Mammary epithelial cell (primary cell): Measurements from ENCODE around the gene NEDD8.

Source experiments
- CTCF ChIP-seq, 2 donors: IDR thresholded peaks in 1 of 2; conservative IDR thresholded peaks in 1 of 2; 2 replicates each; pipeline ENCODE4 v1.5.1; 2011 to 2012; ENCODE audit warnings: inconsistent platforms in 2 of 2, low read length in 2 of 2, mild to moderate bottlenecking in 2 of 2, control low read depth in 1 of 2, low read depth in 1 of 2; ENCODE audit not compliant: insufficient read depth in 1 of 2; ENCODE audit errors: extremely low read depth in 1 of 2
- EZH2 ChIP-seq: IDR thresholded peaks from 2 replicates; pipeline ENCODE4 v1.6.1; 2012; ENCODE audit warnings: low read length, inconsistent platforms, borderline replicate concordance

DNA sequence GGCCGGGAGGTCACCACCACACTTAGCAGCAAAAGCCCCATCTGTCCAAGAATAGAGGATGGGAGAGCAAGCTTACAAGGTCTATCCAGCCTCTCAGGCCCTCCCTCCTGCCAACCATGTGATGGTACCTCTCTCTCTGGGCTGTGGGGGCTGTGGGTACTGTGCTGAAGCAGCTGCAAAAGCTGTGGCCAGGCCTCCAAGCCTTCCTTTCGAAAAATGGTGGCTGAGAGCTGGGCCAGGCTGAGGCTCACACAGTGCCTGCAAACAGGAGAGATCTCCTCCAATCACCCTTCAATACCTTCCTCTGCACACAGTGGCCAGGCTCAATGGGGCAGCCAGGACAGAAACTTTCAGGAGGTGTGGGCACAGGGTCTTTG, 44.6 kb downstream of the NEDD8 start:
- TF ChIP-seq CTCF (conservative IDR thresholded peaks at IDR 0.05 in 1 of 2, IDR thresholded peaks at IDR 0.05 in 1 of 2; ENCODE audit: extremely low read depth in 1 of 2, insufficient read depth in 1 of 2, low read depth in 1 of 2, low read length in 2 of 2) (no peak), EZH2 (no peak)
